GM12874 (cell line): ENCODE measurements around the gene SCN5A.

Source experiments
- TF ChIP-seq, protein P1 (sequence below): IDR thresholded peaks from 2 replicates; pipeline ENCODE4 v1.5.1; 2011; ENCODE audit warnings: low read depth, mild to moderate bottlenecking, control low read depth, low read length, moderate library complexity; ENCODE audit not compliant: insufficient read depth

The SCN5A gene

DNA sequence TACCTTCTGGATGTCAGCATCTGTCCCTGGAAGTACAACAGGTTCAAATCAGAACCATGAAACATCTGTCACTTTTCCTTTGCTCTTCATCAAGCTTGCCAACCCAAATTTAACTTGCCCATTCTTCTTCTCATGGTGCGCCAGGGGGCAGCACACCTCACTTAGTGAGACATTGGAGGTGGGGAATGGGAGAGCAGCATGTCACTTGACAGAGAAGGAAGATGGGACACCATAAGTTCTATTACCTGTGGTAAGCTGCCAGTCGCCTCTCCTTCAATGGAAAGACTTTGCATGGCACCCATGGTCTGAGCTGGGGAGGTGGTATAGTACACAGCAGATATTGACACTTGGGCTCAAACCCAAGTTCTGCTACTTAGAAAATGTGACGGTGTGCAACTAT lies 2.9 kb downstream of the SCN5A start:
- TF ChIP-seq, protein P1, sequence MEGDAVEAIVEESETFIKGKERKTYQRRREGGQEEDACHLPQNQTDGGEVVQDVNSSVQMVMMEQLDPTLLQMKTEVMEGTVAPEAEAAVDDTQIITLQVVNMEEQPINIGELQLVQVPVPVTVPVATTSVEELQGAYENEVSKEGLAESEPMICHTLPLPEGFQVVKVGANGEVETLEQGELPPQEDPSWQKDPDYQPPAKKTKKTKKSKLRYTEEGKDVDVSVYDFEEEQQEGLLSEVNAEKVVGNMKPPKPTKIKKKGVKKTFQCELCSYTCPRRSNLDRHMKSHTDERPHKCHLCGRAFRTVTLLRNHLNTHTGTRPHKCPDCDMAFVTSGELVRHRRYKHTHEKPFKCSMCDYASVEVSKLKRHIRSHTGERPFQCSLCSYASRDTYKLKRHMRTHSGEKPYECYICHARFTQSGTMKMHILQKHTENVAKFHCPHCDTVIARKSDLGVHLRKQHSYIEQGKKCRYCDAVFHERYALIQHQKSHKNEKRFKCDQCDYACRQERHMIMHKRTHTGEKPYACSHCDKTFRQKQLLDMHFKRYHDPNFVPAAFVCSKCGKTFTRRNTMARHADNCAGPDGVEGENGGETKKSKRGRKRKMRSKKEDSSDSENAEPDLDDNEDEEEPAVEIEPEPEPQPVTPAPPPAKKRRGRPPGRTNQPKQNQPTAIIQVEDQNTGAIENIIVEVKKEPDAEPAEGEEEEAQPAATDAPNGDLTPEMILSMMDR, result peak; percentile 38; the same call in 1 of the 2 replicates

DNA sequence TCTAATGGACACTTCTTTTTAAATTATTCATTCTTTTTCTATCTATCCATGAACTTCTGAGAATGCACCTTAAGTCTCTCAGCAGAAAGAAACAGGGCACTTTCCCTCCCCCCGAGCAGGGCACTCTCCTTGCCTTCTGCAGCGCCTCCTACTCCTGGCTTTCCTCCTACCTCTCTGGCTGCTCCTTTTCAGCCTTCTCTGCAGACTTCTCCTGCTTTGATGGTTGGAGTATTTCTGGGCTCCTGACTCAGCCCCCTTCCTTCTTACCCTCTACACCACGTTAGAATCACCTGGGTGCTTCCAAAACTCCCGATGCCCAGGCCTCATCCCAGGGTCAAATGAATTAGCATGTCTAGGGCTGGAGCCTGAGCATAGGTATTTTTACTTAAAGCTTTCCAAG lies 3.4 kb downstream of the SCN5A start:
- TF ChIP-seq, protein P1, result no peak

DNA sequence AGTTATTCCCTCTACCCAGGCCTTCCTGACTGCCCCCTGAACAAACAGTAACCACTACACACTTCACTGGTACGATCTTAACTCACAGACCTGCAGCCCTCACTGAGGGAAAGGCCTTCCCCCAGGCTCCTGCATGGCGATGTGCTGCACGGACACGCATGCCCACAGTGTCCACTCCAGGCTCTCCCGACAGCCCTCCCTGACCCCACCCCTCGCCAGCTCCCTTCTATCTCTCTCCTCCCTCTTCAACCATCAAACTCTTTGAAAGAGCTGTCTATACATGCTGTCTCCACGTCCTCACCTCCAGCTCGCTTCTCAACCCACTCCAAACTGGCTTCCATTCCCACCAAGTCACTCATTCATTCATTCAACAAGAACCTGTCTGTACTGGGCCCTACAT lies 3.9 kb downstream of the SCN5A start:
- TF ChIP-seq, protein P1, result no peak

DNA sequence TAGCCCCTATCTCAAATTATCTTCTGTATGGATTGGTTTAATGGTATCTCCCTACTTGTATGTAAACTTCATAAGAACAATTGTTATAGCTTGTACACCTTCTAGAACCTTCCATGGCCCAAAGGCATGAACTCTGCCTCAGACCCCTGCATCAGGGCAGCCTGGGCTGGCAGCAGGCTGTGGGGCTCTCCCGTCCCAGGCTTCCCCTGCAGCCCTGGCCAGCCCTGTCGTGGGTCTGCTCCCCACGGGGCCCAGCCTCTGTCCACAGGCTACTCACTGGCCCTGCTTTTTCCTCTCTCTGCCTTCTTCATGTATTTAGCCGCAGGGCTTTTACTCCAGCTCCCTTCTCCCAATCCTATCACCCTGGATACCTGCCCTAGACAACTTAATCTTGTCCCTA lies 4.4 kb downstream of the SCN5A start:
- TF ChIP-seq, protein P1, result no peak

DNA sequence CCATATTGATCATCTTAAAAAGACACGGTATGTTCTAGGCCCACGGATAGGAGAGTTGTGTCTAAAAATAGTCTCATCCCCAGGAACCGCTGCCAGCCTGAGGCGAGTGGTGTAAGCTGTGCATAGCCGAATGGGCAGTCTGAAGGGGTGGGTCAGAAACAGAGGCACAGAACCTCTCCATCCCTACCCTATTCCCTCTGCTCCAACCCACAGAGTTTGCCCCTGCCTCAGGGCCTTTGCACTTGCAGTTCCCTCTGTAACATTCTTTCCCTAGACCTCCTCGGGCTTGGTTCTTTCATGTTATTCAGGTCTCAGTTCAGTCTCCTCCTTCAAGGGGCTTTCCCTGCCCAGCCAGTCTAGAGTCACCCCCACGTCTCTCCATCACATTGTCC lies 4.8 kb downstream of the SCN5A start:
- TF ChIP-seq, protein P1, result no peak

DNA sequence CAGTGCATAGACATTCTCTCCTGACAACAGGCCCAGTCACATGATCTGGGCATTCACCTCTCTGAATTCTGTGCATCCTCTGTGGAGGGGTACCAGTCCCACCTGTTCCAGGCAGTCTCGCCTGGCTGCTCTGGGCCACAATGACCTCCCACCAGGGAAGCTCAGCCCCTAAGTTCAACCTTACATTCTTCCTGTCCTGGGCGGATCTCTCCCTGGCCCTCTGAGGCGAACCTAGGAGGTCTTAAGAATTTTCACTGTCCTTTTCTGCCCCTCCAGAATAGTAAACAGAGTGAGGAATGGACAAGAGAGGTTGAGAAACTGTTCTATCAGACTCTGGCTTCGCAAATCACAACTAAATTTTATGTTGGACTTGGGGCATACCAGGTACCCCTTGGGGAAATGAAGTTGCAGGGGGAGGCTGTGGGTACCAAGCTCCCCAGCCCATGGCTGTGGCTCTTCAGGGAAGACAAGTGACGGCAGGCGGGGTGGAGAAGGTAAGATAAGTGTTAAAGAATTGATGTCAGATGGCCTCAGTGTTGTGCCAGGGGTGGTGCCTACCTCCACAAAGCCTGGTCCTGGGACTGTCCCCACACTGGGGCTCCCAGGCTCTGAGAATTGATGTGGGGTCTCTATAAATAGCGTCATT lies 5.3 kb downstream of the SCN5A start:
- TF ChIP-seq, protein P1, result no peak

DNA sequence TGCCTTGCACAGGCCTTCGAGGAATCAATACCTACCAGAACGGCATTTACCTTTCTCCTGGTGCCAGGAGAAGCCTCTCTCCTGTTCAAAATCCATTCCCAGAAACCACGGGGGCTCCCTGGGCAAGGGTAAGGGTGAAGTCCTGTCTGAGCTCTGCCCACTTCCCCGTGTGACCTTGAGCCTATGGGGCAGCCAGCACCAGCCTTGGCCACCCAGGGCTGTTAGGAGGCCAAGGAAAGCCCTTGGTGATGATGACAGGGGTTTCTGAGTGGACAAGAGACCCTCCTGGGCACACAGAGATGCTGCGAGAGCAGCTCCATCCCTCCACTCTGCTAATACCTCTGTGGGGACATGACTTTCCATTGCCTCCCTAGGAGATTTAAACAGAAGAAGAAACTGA lies 5.9 kb downstream of the SCN5A start:
- TF ChIP-seq, protein P1, result no peak
